ENCODE results near the gene RERE.

Gene RERE

GRCh38 chr1:8348777-8349472 lies 468.5 kb downstream of the RERE start:
- no peaks in the 10 kb centered on the region for H3K9me3 ChIP-seq (ENCODE audit: control insufficient read depth, insufficient read depth, low read length)
- H4K20me1 ChIP-seq (ENCODE audit: control insufficient read depth, insufficient read depth, low read depth, low read length) = peaks cover 8% of the 10 kb centered on the region; the same call in 1 of the 2 replicates
- no peak overlapping the region for H3K4me2 ChIP-seq (ENCODE audit: low read length)

GRCh38 chr1:8348047-8348776 lies 469.2 kb downstream of the RERE start:
- no peak overlapping the region for H3K27ac ChIP-seq (ENCODE audit: low read depth, low read length)
- no peaks in the 10 kb centered on the region for H3K4me1 ChIP-seq (ENCODE audit: control insufficient read depth, low read length)
- H3K9me2 ChIP-seq (replicated peaks; ENCODE audit: control insufficient read depth, low read length) = no peaks in the 10 kb centered on the region
- H3K9me3 ChIP-seq (ENCODE audit: control insufficient read depth, insufficient read depth, low read length) = no peaks in the 10 kb centered on the region
- H3K4me3 ChIP-seq (ENCODE audit: low read length) = no peak overlapping the region
- no peak overlapping the region for H3K4me2 ChIP-seq (ENCODE audit: low read length)
- H3F3A ChIP-seq (ENCODE audit: control insufficient read depth, insufficient read depth) = no peaks in the 10 kb centered on the region
- H3K27me3 ChIP-seq (ENCODE audit: control insufficient read depth, low read length) = no peaks in the 10 kb centered on the region
- TF ChIP-seq EZH2phosphoT487 (IDR thresholded peaks at IDR 0.05; ENCODE audit: borderline replicate concordance, low read length) = no peak
- TF ChIP-seq, protein P1, sequence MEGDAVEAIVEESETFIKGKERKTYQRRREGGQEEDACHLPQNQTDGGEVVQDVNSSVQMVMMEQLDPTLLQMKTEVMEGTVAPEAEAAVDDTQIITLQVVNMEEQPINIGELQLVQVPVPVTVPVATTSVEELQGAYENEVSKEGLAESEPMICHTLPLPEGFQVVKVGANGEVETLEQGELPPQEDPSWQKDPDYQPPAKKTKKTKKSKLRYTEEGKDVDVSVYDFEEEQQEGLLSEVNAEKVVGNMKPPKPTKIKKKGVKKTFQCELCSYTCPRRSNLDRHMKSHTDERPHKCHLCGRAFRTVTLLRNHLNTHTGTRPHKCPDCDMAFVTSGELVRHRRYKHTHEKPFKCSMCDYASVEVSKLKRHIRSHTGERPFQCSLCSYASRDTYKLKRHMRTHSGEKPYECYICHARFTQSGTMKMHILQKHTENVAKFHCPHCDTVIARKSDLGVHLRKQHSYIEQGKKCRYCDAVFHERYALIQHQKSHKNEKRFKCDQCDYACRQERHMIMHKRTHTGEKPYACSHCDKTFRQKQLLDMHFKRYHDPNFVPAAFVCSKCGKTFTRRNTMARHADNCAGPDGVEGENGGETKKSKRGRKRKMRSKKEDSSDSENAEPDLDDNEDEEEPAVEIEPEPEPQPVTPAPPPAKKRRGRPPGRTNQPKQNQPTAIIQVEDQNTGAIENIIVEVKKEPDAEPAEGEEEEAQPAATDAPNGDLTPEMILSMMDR (IDR thresholded peaks at IDR 0.05; ENCODE audit: low read depth, low read length, poor library complexity, severe bottlenecking) = no peak
- peaks cover 8% of the 10 kb centered on the region; the same call in 1 of the 2 replicates for H4K20me1 ChIP-seq (ENCODE audit: control insufficient read depth, insufficient read depth, low read depth, low read length)
- peaks cover under 1% of the 10 kb centered on the region; the same call in 1 of the 2 replicates for H3K36me3 ChIP-seq (ENCODE audit: control insufficient read depth, low read length)
- no peaks in the 10 kb centered on the region for H3K79me2 ChIP-seq (ENCODE audit: control insufficient read depth, low read length)

More at GRCh38 chr1:8348777-8349472, 468.5 kb downstream of the RERE start:
- Histone ChIP-seq H3K79me2 (ENCODE audit: control insufficient read depth, low read length) (no peaks in the 10 kb centered on the region), H3K9me2 (replicated peaks; ENCODE audit: control insufficient read depth, low read length) (no peaks in the 10 kb centered on the region), H3K4me3 (ENCODE audit: low read length) (no peak overlapping the region), H3K4me1 (ENCODE audit: control insufficient read depth, low read length) (no peaks in the 10 kb centered on the region), H3K27me3 (ENCODE audit: control insufficient read depth, low read length) (no peaks in the 10 kb centered on the region), H3K36me3 (ENCODE audit: control insufficient read depth, low read length) (peaks cover 7% of the 10 kb centered on the region), H3K27ac (ENCODE audit: low read depth, low read length) (no peak overlapping the region), H3F3A (ENCODE audit: control insufficient read depth, insufficient read depth) (0 out of 2 replicates have a peak, but pooled peaks cover under 1% of the 10 kb centered on the region)
- TF ChIP-seq, protein P1 (IDR thresholded peaks at IDR 0.05; ENCODE audit: low read depth, low read length, poor library complexity, severe bottlenecking) = peak; percentile 86
- TF ChIP-seq EZH2phosphoT487 (IDR thresholded peaks at IDR 0.05; ENCODE audit: borderline replicate concordance, low read length) = no peak

- Histone ChIP-seq H3K36me3 (ENCODE audit: control insufficient read depth, low read length) (no peaks in the 10 kb centered on the region), H3K4me2 (ENCODE audit: low read length) (no peak overlapping the region), H3K9me3 (ENCODE audit: control insufficient read depth, insufficient read depth, low read length) (no peaks in the 10 kb centered on the region), H3K27me3 (ENCODE audit: control insufficient read depth, low read length) (no peaks in the 10 kb centered on the region), H3K4me3 (ENCODE audit: low read length) (no peak overlapping the region), H3K4me1 (ENCODE audit: control insufficient read depth, low read length) (no peaks in the 10 kb centered on the region), H3F3A (ENCODE audit: control insufficient read depth, insufficient read depth) (no peaks in the 10 kb centered on the region), H3K27ac (ENCODE audit: low read depth, low read length) (no peak overlapping the region), H3K79me2 (ENCODE audit: control insufficient read depth, low read length) (no peaks in the 10 kb centered on the region), H3K9me2 (replicated peaks; ENCODE audit: control insufficient read depth, low read length) (no peaks in the 10 kb centered on the region), H4K20me1 (ENCODE audit: control insufficient read depth, insufficient read depth, low read depth, low read length) (peaks cover 8% of the 10 kb centered on the region; the same call in 1 of the 2 replicates)
- no peak for TF ChIP-seq EZH2phosphoT487 (IDR thresholded peaks at IDR 0.05; ENCODE audit: borderline replicate concordance, low read length)
- TF ChIP-seq, protein P1 (IDR thresholded peaks at IDR 0.05; ENCODE audit: low read depth, low read length, poor library complexity, severe bottlenecking) = no peak
Measured at GRCh38 chr1:8347635-8348034, 469.8 kb downstream of the RERE start.
